ENCODE measurements around the gene ABLIM1.

ABLIM1 gene

GRCh38 chr10:114521255-114521654 is 136.8 kb downstream of the ABLIM1 start:
- peaks cover 6% of the 10 kb centered on the region for H3F3A ChIP-seq (ENCODE audit: insufficient read depth, low read length)
- no peak overlapping the region for H3K9ac ChIP-seq (ENCODE audit: low read length)
- H3K4me3 ChIP-seq (ENCODE audit: low read length), result no peak overlapping the region
- H3K4me1 ChIP-seq (ENCODE audit: low read length), result peaks cover 25% of the 10 kb centered on the region
- H3K27ac ChIP-seq (ENCODE audit: low read length), result no peak overlapping the region
- DNase-seq, result no peak
- H3K4me2 ChIP-seq (ENCODE audit: low read depth, low read length), result no peak overlapping the region
- H3K27me3 ChIP-seq (replicated peaks; ENCODE audit: insufficient read depth, low read length), result 0 out of 2 replicates have a peak, but pooled peaks cover 4% of the 10 kb centered on the region
- H3K9me3 ChIP-seq (replicated peaks; ENCODE audit: insufficient read depth, low read length), result no peaks in the 10 kb centered on the region
- H3K9me2 ChIP-seq (replicated peaks; ENCODE audit: insufficient read depth, low read length), result no peaks in the 10 kb centered on the region
- H3K36me3 ChIP-seq (replicated peaks; ENCODE audit: insufficient read depth, low read length), result no peaks in the 10 kb centered on the region
- TF ChIP-seq EZH2 (optimal IDR thresholded peaks at IDR 0.05; ENCODE audit: low read depth, low read length) (no peak), EZH2phosphoT487 (IDR thresholded peaks at IDR 0.05; ENCODE audit: low read length) (no peak), CTCF (IDR thresholded peaks at IDR 0.05; ENCODE audit: low read length) (no peak)
- 0 out of 2 replicates have a peak, but pooled peaks cover 7% of the 10 kb centered on the region for H3K79me2 ChIP-seq (ENCODE audit: low read length)
- H2AFZ ChIP-seq (ENCODE audit: low read length), result no peak overlapping the region
- H4K20me1 ChIP-seq (ENCODE audit: insufficient read depth, low read length), result no peaks in the 10 kb centered on the region

DNA sequence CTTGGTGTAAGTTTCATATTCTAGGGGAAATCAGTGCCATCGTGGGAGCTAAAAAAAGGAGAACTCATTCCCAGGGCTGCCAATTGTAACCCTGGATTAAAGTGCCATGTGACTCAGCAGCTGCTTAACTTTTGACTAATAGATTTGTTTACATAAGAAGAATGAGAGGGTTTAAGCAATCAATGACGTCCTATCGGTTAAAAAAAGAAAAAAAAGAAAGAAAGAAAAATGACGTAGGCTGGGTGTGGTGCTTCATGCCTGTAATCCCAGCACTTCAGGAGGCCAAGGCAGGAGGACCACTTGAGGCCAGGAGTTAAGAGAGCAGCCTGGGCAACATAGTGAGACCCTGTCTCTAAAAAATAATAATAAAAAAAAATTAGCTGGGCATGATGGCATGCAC is 137.6 kb downstream of the ABLIM1 start:
- no peaks in the 10 kb centered on the region for H3K9me2 ChIP-seq (replicated peaks; ENCODE audit: insufficient read depth, low read length)
- H3K9me3 ChIP-seq (replicated peaks; ENCODE audit: insufficient read depth, low read length), result no peaks in the 10 kb centered on the region
- no peak for TF ChIP-seq EZH2phosphoT487 (IDR thresholded peaks at IDR 0.05; ENCODE audit: low read length)
- no peak for TF ChIP-seq CTCF (IDR thresholded peaks at IDR 0.05; ENCODE audit: low read length)
- no peaks in the 10 kb centered on the region for H3F3A ChIP-seq (ENCODE audit: insufficient read depth, low read length)
- no peak overlapping the region for H3K27ac ChIP-seq (ENCODE audit: low read length)
- H3K79me2 ChIP-seq (ENCODE audit: low read length), result 0 out of 2 replicates have a peak, but pooled peaks cover 7% of the 10 kb centered on the region
- no peak overlapping the region for H3K9ac ChIP-seq (ENCODE audit: low read length)
- H3K27me3 ChIP-seq (replicated peaks; ENCODE audit: insufficient read depth, low read length), result 0 out of 2 replicates have a peak, but pooled peaks cover 4% of the 10 kb centered on the region
- DNase-seq, result no peak
- H2AFZ ChIP-seq (ENCODE audit: low read length), result no peak overlapping the region
- H4K20me1 ChIP-seq (ENCODE audit: insufficient read depth, low read length), result no peaks in the 10 kb centered on the region
- no peak overlapping the region for H3K4me3 ChIP-seq (ENCODE audit: low read length)
- H3K36me3 ChIP-seq (replicated peaks; ENCODE audit: insufficient read depth, low read length), result no peaks in the 10 kb centered on the region
- peaks cover 18% of the 10 kb centered on the region for H3K4me1 ChIP-seq (ENCODE audit: low read length)
- no peak overlapping the region for H3K4me2 ChIP-seq (ENCODE audit: low read depth, low read length)

- no peaks in the 10 kb centered on the region for H3K36me3 ChIP-seq (replicated peaks; ENCODE audit: insufficient read depth, low read length)
- H3K4me2 ChIP-seq (ENCODE audit: low read depth, low read length), result no peak overlapping the region
- H3K27ac ChIP-seq (ENCODE audit: low read length), result no peak overlapping the region
- no peaks in the 10 kb centered on the region for H3K9me3 ChIP-seq (replicated peaks; ENCODE audit: insufficient read depth, low read length)
- no peak overlapping the region for H3K4me3 ChIP-seq (ENCODE audit: low read length)
- H3K9me2 ChIP-seq (replicated peaks; ENCODE audit: insufficient read depth, low read length), result no peaks in the 10 kb centered on the region
- H3K9ac ChIP-seq (ENCODE audit: low read length), result no peak overlapping the region
- no peak for DNase-seq
- no peak for TF ChIP-seq CTCF (IDR thresholded peaks at IDR 0.05; ENCODE audit: low read length)
- no peak for TF ChIP-seq EZH2 (optimal IDR thresholded peaks at IDR 0.05; ENCODE audit: low read depth, low read length)
- TF ChIP-seq EZH2phosphoT487 (IDR thresholded peaks at IDR 0.05; ENCODE audit: low read length), result no peak
- H4K20me1 ChIP-seq (ENCODE audit: insufficient read depth, low read length), result no peaks in the 10 kb centered on the region
- H2AFZ ChIP-seq (ENCODE audit: low read length), result no peak overlapping the region
- H3F3A ChIP-seq (ENCODE audit: insufficient read depth, low read length), result no peaks in the 10 kb centered on the region
- peaks cover 16% of the 10 kb centered on the region for H3K4me1 ChIP-seq (ENCODE audit: low read length)
- H3K79me2 ChIP-seq (ENCODE audit: low read length), result 0 out of 2 replicates have a peak, but pooled peaks cover 1% of the 10 kb centered on the region
- H3K27me3 ChIP-seq (replicated peaks; ENCODE audit: insufficient read depth, low read length), result 0 out of 2 replicates have a peak, but pooled peaks cover under 1% of the 10 kb centered on the region
Measured at GRCh38 chr10:114519756-114520293, 138.2 kb downstream of the ABLIM1 start.

All from MM.1S (cell line).